Fibroblast of the aortic adventitia (primary cell): ENCODE measurements around the gene BDKRB1. TPM values are rescaled to one million over a fixed set of nuclear protein-coding genes. Genes with fewer than 3 reads are reported as not detected.
"Not testable (repeated sequence)": the region's sequence is repeated elsewhere in the genome, so short reads cannot be mapped to it uniquely, and the experiment has no call there.

Source experiments
- DNase-seq: peaks from one replicate; pipeline ENCODE4 v3.0.0-alpha.2; 2010; ENCODE audit warnings: low read depth
- H3K4me3 ChIP-seq: 2 replicates; pipeline ENCODE4 v1.5.1; 2011; ENCODE audit warnings: low read depth, mild to moderate bottlenecking, control low read depth, low read length, moderate library complexity
- CTCF ChIP-seq: IDR thresholded peaks from 2 replicates; pipeline ENCODE4 v1.5.1; 2011; ENCODE audit warnings: mild to moderate bottlenecking, low read length, control low read depth, inconsistent platforms; ENCODE audit not compliant: insufficient read depth
- total RNA-seq: library from RNA; depleted of rRNA; stranded (reverse); fragments of >200 nt; gene quantifications from 2 replicates; pipeline ENCODE4 v1.2.3, GENCODE V29; 2012; ENCODE audit warnings: low replicate concordance

The BDKRB1 gene
- total RNA-seq, 1 donor: 6.9 TPM

- TF ChIP-seq CTCF: no peak
- DNase-seq: no peak
- H3K4me3 ChIP-seq: no peak overlapping the region
Observed at GRCh38 chr14:96239711-96240141, 16.3 kb upstream of the BDKRB1 start.

- no peak for TF ChIP-seq CTCF
Observed at GRCh38 chr14:96240641-96241040, 15.4 kb upstream of the BDKRB1 start.

GRCh38 chr14:96242126-96242525 lies 13.9 kb upstream of the BDKRB1 start:
- no peak for TF ChIP-seq CTCF
- H3K4me3 ChIP-seq: no peak overlapping the region
- no peak for DNase-seq

More at GRCh38 chr14:96240641-96241040, 15.4 kb upstream of the BDKRB1 start:
- DNase-seq: no peak
- no peak overlapping the region for H3K4me3 ChIP-seq

GRCh38 chr14:96243785-96244184 lies 12.2 kb upstream of the BDKRB1 start:
- no peak for TF ChIP-seq CTCF
- DNase-seq: no peak
- H3K4me3 ChIP-seq: no peak overlapping the region

GRCh38 chr14:96245074-96245473 lies 10.9 kb upstream of the BDKRB1 start:
- H3K4me3 ChIP-seq, DNase-seq: not testable (repeated sequence)

- TF ChIP-seq CTCF: no peak
- peak; percentile 82 for DNase-seq
- no peak overlapping the region for H3K4me3 ChIP-seq
Observed at GRCh38 chr14:96245710-96246538, 10.1 kb upstream of the BDKRB1 start.

GRCh38 chr14:96246539-96246847 lies 9.5 kb upstream of the BDKRB1 start:
- TF ChIP-seq CTCF: no peak
- H3K4me3 ChIP-seq: no peak overlapping the region
- peak; percentile 98 for DNase-seq
